HL-60/S4 treated with phorbol 12-myristate 13-acetate at 8.2 ng/mL for 4 days and 3 days (cell line): ENCODE results near the gene RAB10.

Experiments used
- in situ Hi-C: fragments of 300-500 bp; cut with MboI; formaldehyde crosslinking; loops from 2 replicates; pipeline ENCODE4 v1.15.0; 2022; ENCODE audit warnings: low sequenced_read_pairs

RAB10 gene

DNA sequence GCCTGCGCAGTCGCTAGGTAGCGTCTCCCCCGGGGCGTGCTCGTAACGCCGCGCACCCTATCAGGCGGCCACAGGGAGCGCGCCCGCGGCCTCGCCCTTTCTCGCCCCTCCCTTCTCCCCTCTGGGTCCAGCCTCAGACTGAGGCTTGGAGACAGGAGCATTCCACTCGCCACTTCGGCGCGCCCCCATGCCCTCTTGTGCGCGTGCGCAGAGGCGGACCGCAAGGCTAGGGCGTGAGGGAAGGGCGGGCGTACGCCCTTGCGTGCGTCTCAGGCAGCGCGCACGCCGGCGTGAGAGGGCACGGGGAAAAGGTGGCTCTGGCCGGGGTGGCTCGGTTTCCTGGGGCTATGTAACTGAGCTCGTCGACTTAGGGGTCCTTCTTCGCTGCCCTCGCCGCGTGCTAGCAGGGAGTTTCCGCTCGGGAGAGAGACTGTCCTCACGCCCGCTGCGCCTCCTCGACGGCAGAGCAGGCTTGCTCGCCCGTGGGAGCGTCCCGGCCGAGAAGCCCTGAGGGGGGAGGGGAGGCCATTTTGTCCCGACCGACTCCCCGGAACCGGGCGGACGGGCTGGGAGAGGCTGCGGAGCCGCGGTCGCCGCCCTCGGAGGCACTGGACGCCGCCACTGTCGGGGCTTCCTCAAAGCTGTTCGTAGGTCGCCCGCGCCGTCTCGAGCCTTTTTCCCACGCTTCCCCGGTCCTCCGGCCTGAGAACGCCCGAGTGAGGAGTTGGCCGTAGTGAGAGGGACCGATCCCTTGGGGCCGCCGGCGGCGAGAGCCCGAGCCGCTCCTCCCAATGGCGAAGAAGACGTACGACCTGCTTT, at the start of gene RAB10:
RAB10 (plus strand) TSS at position 267 of the 819 bp plus-strand sequence; CDS start at position 792, 525 bp downstream.
- in situ Hi-C loops: no loop called here

GRCh38 chr2:25988134-25988533, 45.8 kb upstream of the RAB10 start:
- in situ Hi-C loops: no loop called here

DNA sequence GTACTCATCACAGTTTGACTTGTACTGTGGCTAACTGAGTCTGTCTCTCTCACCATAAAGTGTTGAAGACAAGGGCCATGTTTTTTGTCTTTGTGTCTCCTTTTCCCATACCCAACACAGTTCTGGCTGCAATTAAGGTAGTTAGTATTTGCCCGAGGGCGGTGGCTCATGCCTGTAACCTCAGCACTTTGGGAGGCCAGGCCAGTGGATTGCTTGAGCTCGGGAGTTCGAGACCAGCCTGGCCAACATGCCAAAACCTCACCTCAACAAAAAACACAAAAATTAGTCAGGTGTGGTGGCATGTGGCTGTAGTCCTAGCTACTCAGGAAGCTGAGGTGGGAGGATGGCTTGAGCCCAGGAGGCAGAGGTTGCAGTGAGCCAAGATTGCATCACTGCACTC, 44.7 kb upstream of the RAB10 start:
- in situ Hi-C loops: no loop called here

- in situ Hi-C loops: loop anchor here (10.0 kb wide), 1 partner anchor 153 kb away; no protein-coding TSS in a partner anchor
Observed at GRCh38 chr2:25991965-25992364, 41.9 kb upstream of the RAB10 start.

- in situ Hi-C loops: loop anchor here (10.0 kb wide), 1 partner anchor 152 kb away; no protein-coding TSS in a partner anchor
Observed at GRCh38 chr2:25992556-25992955, 41.3 kb upstream of the RAB10 start.

GRCh38 chr2:25993049-25993448, 40.8 kb upstream of the RAB10 start:
- in situ Hi-C loops: loop anchor here (10.0 kb wide), 1 partner anchor 152 kb away; no protein-coding TSS in a partner anchor

GRCh38 chr2:25994509-25994908, 39.4 kb upstream of the RAB10 start:
- in situ Hi-C loops: loop anchor here (10.0 kb wide), 1 partner anchor 150 kb away; no protein-coding TSS in a partner anchor

DNA sequence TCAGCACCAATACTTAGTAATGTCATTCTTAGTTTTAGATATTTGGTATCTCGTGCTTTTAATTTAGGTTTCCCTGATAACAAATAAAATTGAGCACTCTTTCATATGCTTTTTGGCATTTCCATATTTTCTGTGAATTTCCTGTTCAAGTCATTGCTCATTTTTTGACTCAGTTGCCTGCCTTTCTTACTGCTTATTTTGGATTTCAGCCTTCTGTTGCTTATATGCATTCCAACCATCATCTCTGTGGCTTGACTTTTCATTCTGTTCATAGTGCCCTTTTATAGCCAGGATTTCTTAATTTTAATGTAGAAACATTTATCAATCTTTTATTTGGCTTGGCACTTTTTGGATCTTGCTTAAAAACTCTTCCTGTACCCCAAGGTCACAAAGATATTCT, 37.0 kb upstream of the RAB10 start:
- in situ Hi-C loops: loop anchor here (10.0 kb wide), 1 partner anchor 148 kb away; no protein-coding TSS in a partner anchor

- in situ Hi-C loops: loop anchor here (10.0 kb wide), 1 partner anchor 146 kb away; no protein-coding TSS in a partner anchor
Observed at GRCh38 chr2:25998816-25999383, 35.0 kb upstream of the RAB10 start.

- in situ Hi-C loops: loop anchor here (10.0 kb wide), 1 partner anchor 145 kb away; no protein-coding TSS in a partner anchor
Observed at GRCh38 chr2:25999406-25999805, 34.5 kb upstream of the RAB10 start.

GRCh38 chr2:26000561-26001082, 33.3 kb upstream of the RAB10 start:
- in situ Hi-C loops: no loop called here

- in situ Hi-C loops: no loop called here
Observed at GRCh38 chr2:26001743-26002351, 32.0 kb upstream of the RAB10 start.

- in situ Hi-C loops: no loop called here
Observed at GRCh38 chr2:26002632-26003310, 31.1 kb upstream of the RAB10 start.

- in situ Hi-C loops: no loop called here
Observed at GRCh38 chr2:26008095-26008494, 25.8 kb upstream of the RAB10 start.

DNA sequence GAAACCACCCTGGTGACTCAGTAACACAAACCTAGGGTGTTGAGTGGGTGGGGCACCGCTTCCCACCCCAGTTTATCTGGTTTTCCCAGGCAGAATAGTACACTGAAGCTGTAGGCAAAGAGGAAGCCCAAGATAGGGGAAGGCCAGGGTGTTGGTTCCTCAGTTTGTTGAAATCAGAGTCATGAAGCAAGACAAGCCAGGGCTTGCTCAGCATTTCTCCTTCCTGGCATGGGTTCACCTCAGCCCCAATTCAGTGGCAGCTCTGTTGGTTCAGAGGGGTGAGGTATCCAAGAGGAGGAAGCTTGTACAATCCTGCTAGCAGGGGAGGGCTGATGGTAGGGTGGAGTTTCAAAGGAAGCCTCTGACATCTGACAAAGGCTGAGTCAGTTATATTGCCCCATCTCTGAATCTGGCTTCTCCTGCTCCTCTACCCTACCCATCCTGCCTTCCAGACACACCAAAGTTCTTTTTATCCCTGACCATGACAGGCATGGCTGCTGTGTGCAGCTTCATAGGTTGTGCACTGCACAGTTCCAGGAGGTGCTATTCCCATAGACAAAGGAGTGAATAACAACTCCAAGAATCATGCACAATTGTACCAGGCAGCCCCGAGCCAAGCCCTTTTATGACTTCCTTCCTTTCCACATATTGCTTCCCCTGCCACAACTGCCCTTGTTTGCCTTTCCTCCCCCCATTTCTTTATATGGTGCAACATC, 24.9 kb upstream of the RAB10 start:
- in situ Hi-C loops: no loop called here

- in situ Hi-C loops: no loop called here
Observed at GRCh38 chr2:26009567-26009963, 24.3 kb upstream of the RAB10 start.

GRCh38 chr2:26010943-26011342, 22.9 kb upstream of the RAB10 start:
- in situ Hi-C loops: no loop called here

GRCh38 chr2:26011609-26011989, 22.3 kb upstream of the RAB10 start:
- in situ Hi-C loops: no loop called here

DNA sequence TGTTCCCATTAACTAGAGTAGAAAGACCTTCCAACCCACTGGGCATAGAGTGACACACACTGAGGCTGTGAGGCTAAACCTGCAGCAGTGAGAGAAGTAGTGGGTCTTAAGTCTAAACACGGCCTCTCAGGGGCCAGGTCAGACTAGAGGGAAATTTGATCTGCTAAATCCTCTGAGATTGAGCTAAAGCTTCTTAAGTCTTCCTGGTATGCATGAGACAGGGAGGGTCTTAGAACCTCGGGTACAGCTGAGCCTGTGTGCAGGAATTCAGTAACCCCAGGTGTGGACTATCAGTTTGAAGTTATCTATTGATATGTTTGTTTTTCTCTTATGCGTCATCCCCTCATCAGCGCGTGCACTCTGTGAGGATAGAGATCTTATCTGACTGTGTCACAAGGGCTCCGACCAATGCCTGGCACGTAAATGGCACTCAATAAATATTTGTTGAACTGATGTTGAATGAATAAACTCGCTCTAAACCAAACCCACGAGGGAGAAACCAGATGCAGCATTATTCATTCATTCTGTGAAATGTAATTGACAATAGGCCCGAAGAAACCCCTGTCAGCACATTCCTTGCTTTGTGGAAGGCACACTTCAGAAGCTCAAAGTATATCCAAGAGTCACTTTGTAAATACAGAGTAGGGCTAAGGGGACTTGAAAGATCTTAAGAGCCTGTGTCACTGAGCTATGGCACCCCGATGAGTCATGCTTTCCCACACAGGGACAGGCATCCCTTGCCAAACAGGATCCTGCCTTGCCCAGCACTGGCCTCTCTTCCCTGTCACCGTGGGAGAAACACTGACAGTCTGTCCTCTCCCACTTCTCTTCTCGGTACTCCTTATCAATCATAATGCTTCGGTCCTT, 21.7 kb upstream of the RAB10 start:
- in situ Hi-C loops: no loop called here
